Activated T-cell treated with anti-CD3 and anti-CD28 coated beads for 4 hours (primary cell): ENCODE measurements around the gene ZNF207.
"Not testable (repeated sequence)": the region's sequence is repeated elsewhere in the genome, so short reads cannot be mapped to it uniquely, and the experiment has no call there.

Experiments used
- DNase-seq: peaks from one replicate; pipeline ENCODE4 v3.0.0-alpha.2; 2020

Gene ZNF207

GRCh38 chr17:32388613-32389459, 38.9 kb downstream of the ZNF207 start:
- no peak for DNase-seq

GRCh38 chr17:32393904-32394303, 43.9 kb downstream of the ZNF207 start:
- no peak for DNase-seq

GRCh38 chr17:32396343-32396742, 46.4 kb downstream of the ZNF207 start:
- DNase-seq, result no peak

- no peak for DNase-seq
Observed at GRCh38 chr17:32398946-32399345, 49.0 kb downstream of the ZNF207 start.

- DNase-seq, result not testable (repeated sequence)
Observed at GRCh38 chr17:32410085-32410484, 60.1 kb downstream of the ZNF207 start.

- DNase-seq, result no peak
Observed at GRCh38 chr17:32426894-32427293, 76.9 kb downstream of the ZNF207 start.

- DNase-seq, result no peak
Observed at GRCh38 chr17:32429598-32429997, 79.6 kb downstream of the ZNF207 start.
